Measurements from ENCODE around the gene RAB3GAP2.
"Not testable (repeated sequence)": the region's sequence is repeated elsewhere in the genome, so short reads cannot be mapped to it uniquely, and the experiment has no call there.

RAB3GAP2 gene

DNA sequence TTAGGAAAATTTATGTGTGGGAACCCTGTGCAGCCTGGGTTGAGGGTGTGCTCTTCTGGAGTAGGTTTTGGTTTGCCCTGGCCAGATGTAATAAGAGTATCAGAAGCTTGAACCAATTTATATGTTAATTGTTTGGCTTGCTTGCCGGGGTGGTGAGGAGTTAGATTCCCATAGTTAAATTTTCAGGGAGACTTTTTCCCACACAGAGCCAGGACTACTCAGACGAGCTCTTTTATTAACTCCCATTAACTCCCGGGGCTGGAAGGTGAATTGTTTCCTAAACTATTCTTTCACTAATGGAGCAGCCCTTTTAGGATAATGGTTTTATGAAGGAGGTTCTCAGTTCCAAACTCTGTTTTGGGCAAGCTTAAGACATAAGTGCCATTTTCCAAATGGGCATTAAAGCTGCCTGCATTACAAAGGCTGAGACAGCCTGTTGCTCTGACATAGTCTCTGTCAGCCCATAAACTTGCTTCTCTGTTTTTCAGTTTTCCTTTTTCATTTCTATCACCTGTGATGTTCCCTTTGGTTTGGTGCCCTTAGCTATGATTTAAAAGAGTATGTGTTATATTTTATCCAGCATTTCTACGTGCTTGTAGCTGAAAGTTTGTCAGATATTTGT is 18.0 kb upstream of the RAB3GAP2 start:
- no peak for FAIRE-seq

DNA sequence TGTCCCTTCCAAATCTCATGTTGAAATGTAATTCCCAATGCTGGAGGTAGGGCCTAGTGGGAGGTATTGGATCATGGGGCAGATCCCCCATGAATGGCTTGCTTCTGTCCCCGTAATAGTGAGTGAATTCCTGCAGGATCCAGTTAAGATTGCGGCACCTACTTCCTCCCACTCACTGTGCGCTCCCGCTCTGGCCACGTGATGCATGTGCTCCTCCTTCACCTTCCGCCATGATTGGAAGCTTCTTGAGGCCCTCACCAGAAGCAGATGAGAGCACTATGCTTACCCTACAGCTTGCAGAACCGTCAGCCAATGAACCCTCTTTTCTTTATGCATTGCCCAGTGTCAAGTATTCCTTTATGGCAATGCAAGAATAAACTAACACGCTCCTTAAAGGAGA is 14.9 kb upstream of the RAB3GAP2 start:
- FAIRE-seq: no peak

DNA sequence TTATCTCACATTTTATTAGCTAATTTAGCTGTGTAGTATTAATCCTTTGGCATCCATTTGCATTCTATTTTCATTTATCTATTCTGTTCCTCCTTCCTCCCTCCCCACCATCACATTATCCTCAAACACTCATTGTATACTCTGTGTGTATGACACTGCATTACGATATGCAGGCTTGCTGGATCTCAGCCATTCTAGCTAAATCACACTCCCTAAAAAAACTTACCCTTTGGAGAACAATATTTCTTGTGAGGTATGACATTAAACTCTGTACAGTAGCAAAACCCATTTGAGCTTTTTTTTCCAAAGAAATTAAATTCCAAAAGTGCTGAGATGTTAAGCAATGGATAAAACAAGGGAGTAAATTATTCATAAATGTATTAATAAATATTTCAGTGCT is 11.4 kb upstream of the RAB3GAP2 start:
- FAIRE-seq: no peak

DNA sequence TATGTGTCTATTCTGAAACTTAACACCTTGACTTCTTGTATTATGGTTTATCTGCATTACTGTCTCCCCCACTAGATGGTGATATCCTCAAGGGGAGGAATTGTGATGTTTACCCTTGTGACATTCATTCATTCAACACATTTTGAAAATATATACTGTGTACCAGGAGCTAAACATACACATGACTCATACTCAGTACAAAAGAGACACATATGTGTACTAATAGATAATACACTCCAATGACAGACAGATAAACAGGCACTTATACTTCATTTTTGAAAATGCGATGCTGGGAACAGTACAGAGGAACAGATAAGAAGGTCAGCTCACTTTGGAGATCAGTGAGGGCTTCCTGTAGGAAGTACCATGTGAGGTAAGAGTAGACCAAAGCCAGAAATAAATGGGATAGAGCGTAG is 8.9 kb upstream of the RAB3GAP2 start:
- FAIRE-seq: peak; percentile 79

DNA sequence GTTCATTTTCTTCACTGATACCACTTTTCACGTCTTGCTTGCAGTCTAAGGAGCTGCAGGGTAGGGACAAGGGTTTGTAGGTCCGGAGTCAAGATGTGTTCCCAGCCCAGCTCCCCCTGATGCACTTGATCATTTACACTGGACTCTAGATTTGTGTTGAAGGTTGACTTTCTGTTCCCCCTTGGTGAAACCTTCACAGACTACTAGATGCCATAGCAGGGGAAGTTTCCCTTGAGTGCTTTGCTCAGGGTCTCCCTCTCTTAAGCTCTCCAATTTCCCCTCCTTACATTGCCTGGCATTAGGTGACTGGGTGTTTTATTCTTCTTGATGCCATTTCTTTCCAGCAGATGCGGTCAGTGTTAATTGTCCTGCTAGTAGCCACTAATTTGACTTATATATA is 8.0 kb upstream of the RAB3GAP2 start:
- no peak for FAIRE-seq

DNA sequence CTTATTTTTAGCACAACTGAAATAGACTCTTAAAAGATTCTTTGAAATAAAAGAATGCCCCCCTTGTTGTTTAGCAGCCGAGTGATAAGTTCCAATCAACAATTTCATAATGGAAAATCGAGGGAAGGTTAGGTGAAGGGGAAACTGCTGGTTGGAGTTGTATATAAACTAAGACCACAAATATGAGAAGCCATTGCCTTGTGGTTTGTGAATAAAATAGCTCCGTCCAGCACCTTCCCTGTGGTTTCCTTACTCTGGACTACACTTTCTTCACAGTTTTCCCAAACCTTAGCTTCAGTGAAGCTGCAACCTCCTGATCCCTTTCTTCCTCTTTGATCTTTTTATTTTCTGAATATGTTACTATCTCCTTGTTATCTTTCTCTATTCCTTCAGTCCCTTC is 6.7 kb upstream of the RAB3GAP2 start:
- FAIRE-seq: no peak

DNA sequence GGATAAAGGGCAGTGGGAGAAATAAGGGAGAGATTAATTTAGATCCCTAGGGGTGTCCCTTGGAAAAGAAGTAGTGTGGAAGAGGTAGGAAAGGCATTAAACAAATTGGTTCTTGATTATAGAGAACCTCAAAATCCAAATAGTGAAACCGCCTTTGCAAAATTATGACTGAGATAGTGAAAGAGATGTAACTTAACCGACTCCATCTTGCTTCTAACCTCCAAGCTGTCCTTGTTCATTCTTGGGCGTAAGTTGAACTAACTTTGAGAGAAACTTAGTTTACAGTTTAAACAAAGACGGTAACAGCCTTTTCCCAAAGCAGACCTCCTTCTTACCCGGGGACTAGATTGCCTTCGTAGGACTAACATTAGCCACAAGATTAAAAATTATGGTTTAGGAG is 3.2 kb upstream of the RAB3GAP2 start:
- no peak for FAIRE-seq

DNA sequence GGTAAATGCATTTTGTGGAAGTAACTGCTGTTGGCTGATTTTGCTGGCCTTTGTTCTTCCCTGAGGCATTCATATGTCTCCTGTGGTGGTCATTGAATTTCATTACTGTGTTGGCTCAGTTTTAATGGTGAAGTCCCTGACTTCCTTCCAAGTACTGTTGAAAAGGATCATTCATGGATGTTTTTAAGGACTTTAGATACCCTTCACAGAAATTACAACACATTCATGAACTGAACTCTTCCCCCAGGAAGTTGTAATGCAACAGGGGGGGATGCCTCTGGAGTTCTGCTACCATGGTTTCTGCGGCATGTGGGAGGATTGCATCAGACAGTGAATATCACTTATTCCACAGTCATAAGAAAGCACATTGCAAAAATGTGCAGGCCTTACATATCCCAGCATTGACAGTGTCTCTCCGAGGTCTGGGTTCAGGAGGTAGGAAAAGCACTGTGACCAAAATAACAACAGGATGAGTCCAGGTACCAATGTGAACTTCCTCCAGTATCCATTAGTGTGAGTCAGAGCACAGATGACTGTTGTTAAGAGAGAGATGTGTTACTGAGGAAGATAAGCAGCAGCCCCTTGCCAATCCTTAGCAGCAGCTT is 2.1 kb upstream of the RAB3GAP2 start:
- FAIRE-seq: no peak

DNA sequence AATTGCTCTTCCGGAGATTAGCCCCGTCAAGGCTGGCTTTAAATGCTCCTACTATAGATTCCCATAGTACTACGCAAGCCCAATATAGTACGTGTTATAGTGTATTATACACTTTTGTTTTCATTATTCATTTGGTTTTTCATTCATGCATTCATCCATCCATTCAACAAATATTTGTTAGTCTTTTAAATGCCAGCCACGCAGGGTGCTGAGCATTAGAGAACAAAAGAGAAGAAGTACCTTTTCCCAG is 513 bp upstream of the RAB3GAP2 start:
- FAIRE-seq: no peak

DNA sequence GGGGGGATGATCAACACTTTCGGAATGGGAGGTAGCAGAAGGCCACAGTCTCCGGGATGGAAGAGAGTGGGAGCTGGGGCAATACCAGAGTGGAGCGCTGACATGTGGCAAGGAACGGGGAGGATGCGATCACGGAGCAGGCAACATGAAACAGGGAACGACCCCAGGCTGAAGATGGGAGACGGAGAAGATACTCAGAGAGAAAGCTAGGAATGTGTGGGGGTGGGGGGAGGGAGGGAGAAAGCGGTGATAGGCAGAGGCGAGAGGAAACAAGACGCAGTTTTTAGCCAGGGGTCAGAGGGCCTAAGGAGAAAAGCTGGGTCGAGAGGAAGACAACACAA is 577 bp downstream of the RAB3GAP2 start:
- no peak for FAIRE-seq

DNA sequence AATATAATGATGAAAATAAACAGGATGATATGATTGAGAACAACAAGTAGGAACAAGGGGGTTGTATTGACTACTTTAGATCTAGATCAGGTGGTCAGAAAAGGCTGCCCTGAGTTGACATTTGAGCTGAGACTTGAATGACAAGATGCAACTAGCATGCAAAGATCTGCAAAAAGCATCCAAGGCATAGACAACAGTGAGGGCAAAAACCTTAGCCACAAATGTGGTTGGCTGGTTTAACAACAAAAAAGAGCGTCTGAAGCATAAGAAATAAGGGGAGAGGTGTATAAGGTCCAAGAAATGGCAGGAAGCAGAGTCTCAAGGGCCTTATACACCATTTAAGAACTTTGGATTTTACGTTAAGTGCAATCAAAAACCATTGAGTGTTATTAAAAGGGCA is 3.2 kb downstream of the RAB3GAP2 start:
- no peak for FAIRE-seq

DNA sequence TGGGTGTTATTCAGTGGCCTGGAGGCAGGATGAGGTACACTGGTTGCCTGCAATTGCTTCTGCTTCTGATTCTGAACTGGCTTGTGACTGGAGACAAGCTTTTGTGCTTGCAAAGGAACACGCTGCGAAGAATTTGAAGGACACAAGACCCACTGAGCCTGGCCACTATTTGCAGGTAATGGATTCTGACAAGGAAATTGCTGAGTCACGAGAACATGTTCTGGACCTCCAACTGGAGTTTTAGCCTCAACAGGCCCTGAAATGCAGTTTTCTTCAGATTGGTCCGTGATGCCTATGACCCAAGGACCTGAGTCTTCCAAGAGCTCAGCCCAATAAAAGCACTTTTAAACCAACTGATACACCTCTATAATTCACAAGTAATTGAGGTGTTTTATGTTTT is 4.6 kb downstream of the RAB3GAP2 start:
- no peak for FAIRE-seq

DNA sequence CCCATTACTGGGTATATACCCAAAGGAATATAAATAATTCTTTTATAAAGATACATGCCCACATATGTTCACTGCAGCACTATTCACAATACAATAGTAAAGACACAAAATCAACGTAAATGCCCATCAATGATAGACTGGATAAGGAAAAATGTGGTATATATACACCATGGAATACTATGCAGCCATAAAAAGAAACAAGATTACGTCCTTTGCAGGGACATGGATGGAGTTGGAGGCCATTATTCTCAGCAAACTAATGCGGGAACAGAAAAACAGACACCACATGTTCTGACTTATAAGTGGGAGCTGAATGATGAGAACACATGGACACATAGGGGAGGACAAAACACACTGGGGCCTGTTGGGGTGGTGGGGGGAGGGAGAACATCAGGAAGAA is 12.0 kb downstream of the RAB3GAP2 start:
- FAIRE-seq: not testable (repeated sequence)

DNA sequence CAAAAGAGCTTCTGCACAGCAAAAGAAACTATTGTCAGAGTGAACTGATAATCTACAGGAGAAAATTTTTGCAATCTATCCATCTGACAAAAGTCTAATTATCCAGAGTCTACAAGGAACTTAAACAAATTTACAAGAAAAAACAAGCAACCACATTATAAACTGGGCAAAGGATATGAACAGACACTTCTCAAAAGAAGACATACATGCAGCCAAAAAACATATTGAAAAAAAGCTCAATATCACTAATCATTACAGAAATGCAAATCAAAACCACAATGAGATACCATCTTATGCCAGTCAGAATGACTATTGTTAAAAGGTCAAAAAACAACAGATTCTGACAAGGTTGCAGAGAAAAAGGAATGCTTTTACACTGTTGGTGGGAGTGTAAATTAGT is 12.5 kb downstream of the RAB3GAP2 start:
- FAIRE-seq: not testable (repeated sequence)

DNA sequence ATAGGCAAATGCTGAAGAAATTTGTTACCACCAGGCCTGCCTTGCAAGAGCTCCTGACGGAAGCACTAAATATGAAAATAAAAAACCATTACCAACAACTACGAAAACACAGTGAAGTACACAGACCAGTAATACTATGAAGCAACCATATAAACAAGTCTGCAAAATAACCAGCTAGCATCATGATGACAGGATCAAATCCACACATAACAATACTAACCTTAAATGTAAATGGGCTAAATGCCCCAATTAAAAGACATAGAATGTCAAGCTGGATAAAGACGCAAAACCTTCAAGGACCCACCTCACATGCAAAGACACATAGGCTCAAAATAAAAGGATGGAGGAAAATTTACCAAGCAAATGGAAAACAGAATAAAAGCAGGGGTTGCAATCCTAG is 16.1 kb downstream of the RAB3GAP2 start:
- FAIRE-seq: not testable (repeated sequence)

DNA sequence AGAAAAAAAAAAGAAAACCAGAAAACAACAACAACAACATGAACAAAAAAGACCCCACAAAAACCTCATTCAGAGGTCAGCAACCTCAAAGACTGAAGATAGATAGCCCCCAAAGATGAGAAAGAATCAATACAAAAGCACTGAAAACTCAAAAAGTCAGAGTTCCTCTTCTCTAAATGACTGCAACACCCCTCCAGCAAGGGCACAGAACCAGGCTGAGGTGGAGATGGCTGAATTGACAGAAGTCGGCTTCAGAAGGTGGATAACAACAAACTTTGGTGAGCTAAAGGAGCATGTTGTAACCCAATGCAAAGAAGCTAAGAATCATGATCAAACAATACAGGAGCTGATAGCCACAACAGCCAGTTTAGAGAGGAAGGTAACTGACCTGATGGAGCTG is 17.0 kb downstream of the RAB3GAP2 start:
- no peak for FAIRE-seq

DNA sequence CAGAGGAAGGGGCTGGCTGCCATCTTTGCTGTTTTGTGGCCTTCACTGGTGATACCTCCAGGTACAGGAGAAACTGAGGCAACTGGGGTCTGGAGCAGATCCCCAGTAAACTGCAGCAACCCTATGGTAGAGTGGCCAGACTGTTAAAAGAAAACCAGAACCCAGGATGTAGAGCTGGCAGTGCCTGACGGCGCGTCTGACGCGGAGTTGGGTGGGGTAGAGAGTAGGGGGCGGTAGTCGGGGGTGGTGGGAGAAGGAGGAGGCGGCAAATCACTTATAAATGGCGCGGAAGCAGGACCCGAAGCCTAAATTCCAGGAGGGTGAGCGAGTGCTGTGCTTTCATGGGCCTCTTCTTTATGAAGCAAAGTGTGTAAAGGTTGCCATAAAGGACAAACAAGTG is 19.0 kb downstream of the RAB3GAP2 start:
- not testable (repeated sequence) for FAIRE-seq

DNA sequence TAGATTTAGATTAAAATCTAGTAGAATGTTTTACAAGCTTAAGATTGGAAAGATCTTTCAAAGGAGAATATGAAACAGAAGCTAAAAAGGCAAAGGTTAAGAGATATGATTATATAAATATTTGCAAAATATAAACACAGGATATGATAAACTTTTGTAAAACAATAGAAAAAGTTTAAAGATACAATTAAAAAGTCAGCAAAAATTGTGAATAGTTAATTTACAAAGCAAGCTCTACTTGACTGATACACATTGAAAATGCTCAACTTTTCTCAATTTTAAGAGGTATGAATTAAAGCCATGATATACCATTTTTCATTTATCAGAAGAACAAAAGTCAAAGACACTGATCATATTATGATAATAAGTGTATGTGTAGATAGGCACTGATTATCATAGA is 21.0 kb downstream of the RAB3GAP2 start:
- FAIRE-seq: no peak

DNA sequence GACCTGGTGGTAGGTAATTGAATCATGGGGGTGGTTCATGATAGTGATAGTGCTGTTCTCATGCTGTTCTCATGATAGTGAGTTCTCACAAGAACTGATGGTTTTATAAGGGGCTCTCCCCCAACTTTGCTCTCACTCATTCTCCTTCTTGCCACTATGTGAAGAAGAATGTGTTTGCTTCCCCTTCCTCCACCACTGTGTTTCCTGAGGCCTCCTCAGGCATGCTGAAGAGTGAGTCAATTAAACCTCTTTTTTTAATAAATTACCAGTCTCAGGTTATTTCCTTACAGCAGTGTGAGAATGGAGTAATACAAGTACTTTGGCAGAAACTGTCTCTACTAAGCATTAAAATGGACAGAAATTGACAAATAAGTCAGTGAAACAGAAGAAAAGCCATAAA is 21.6 kb downstream of the RAB3GAP2 start:
- FAIRE-seq: no peak

DNA sequence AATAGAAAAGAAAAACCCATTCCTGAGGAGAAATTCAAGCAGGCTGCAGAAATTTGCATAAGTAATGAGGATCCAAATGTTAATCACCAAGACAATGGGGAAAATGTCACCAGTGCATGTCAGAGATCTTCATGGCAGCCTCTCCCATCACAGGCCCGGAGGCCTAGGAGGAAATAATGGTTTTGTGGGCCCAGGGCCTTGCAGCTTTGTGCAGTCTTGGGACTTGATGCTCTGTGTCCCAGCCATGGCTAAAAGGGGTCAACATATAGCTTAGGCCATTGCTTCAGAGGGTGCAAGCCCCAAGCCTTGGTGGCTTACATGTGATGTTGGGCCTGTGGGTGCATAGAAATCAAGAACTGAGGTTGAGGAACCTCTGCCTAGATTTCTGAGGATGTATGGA is 22.7 kb downstream of the RAB3GAP2 start:
- no peak for FAIRE-seq

DNA sequence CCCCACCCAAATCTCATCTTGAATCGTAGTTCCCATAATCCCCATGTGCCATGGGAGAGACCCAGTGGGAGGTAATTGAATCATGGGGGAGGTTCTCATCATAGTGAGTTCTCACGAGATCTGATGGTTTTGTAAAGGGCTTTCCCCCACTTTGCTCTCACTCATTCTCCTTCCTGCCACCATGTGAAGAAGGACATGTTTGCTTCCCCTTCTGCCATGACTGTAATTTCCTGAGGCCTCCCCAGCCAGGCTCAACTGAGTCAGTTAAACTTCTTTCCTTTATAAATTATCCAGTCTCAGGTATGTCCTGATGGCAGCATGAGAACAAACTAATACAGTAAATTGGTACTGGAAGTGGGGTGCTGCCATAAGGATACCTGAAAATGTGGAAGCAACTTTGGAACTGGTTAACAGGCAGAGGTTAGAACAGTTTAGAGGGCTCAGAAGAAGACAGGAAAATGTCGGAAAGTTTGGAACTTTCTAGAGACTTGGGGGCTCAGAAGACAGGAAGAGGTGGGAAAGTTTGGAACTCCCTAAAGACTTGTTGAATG is 23.5 kb downstream of the RAB3GAP2 start:
- FAIRE-seq: not testable (repeated sequence)

DNA sequence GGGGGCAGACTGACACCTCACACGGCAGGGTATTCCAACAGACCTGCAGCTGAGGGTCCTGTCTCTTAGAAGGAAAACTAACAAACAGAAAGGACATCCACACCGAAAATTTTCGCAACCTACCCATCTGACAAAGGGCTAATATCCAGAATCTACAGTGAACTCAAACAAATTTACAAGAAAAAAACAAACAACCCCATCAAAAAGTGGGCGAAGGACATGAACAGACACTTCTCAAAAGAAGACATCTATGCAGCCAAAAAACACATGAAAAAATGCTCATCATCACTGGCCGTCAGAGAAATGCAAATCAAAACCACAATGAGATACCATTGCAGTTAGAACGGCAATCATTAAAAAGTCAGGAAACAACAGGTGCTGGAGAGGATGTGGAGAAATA is 26.4 kb downstream of the RAB3GAP2 start:
- not testable (repeated sequence) for FAIRE-seq

DNA sequence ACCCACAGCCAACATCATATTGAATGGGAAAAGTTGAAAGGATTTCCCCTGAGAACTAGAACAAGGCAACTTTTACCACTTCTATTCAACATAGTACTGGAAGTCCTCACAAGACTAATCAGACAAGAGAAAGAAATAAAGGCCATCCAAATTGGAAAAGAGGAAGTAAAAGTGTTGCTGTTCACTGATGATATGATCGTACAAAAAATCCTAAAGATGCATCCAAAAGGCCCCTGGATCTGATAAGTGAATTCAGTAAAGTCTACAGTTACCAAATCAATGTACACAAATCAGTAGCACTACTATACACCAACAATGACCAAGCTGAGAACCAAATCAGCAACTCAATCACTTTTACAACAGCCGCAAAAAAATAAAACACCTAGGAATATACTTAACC is 28.3 kb downstream of the RAB3GAP2 start:
- no peak for FAIRE-seq

DNA sequence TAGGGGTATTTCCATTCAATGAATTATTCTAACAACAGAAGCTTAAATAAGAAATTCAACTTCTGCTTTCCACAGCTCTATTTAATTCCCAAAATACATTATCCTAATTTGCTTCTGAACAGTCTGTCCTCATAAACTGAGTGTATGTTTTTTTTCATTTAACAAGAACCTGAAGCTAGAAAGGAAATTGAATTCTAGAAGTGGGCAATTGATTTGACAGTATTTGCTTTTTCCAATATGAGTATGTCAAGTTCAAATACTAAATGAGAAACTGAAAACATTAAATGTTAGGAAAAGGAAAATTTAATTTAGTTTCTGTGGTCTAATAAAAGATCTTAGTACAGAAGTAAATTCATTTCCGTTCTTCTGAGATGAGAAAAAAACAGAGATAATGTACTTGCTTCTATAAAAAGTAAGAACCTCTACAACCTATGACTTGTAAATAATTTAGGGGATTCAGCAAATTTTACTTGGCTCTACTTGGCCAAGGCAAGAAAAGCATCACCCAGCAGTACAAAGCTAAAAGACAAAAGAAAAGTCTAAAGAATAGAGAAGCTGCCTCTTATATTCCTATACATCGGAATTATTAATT is 31.1 kb downstream of the RAB3GAP2 start:
- FAIRE-seq: peak; percentile 62

DNA sequence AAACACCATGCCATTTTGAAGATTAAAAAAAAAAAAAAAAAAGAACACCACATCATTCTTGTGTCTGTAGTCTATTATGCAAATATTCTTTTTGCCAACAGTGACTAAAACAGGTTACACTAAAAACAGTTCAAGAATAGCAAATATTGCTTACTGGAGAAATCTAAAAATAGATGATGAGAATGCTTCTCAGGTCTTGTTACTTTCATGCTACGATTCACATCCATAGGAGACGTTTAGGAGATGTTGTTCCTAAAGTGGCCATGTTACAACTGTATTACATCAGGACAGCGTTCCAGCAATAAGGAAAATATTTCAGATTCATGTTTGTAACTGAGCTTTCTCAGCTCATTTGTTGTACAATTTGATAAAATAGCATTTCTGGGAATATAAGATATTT is 32.3 kb downstream of the RAB3GAP2 start:
- peak; percentile 86 for FAIRE-seq
